GDM1 (cell line): ENCODE results near the gene OR51B2.

Experiments used
- DNase-seq: peaks from one replicate; lab custom pipeline; 2025; lab: John Stamatoyannopoulos, UW

Gene OR51B2

GRCh38 chr11:5283882-5284281 is 40.2 kb downstream of the OR51B2 start:
- no peak for DNase-seq

- DNase-seq = no peak
Measured at GRCh38 chr11:5283086-5283485, 41.0 kb downstream of the OR51B2 start.

- DNase-seq = no peak
Measured at GRCh38 chr11:5282628-5283027, 41.5 kb downstream of the OR51B2 start.

GRCh38 chr11:5281596-5281995 is 42.5 kb downstream of the OR51B2 start:
- DNase-seq = no peak

- DNase-seq = peak; percentile 93
Measured at GRCh38 chr11:5280582-5281102, 43.5 kb downstream of the OR51B2 start.

- DNase-seq = no peak
Measured at GRCh38 chr11:5279471-5280090, 44.5 kb downstream of the OR51B2 start.

GRCh38 chr11:5277807-5278382 is 46.2 kb downstream of the OR51B2 start:
- DNase-seq = no peak

- DNase-seq = no peak
Measured at GRCh38 chr11:5276697-5277096, 47.4 kb downstream of the OR51B2 start.

- DNase-seq = no peak
Measured at GRCh38 chr11:5275369-5276110, 48.6 kb downstream of the OR51B2 start.

GRCh38 chr11:5274395-5274794 is 49.7 kb downstream of the OR51B2 start:
- DNase-seq = no peak
